Bronchus fibroblast of lung (primary cell): ENCODE measurements around the gene KCTD19. TPM values are rescaled to one million over a fixed set of nuclear protein-coding genes. Genes with fewer than 3 reads are reported as not detected.

Source experiments
- total RNA-seq: library from RNA; depleted of rRNA; stranded (reverse); fragments of >200 nt; gene quantifications from 2 replicates; pipeline ENCODE4 v1.2.3, GENCODE V29; 2015

Gene KCTD19
- total RNA-seq: not detected in 2 replicates

DNA sequence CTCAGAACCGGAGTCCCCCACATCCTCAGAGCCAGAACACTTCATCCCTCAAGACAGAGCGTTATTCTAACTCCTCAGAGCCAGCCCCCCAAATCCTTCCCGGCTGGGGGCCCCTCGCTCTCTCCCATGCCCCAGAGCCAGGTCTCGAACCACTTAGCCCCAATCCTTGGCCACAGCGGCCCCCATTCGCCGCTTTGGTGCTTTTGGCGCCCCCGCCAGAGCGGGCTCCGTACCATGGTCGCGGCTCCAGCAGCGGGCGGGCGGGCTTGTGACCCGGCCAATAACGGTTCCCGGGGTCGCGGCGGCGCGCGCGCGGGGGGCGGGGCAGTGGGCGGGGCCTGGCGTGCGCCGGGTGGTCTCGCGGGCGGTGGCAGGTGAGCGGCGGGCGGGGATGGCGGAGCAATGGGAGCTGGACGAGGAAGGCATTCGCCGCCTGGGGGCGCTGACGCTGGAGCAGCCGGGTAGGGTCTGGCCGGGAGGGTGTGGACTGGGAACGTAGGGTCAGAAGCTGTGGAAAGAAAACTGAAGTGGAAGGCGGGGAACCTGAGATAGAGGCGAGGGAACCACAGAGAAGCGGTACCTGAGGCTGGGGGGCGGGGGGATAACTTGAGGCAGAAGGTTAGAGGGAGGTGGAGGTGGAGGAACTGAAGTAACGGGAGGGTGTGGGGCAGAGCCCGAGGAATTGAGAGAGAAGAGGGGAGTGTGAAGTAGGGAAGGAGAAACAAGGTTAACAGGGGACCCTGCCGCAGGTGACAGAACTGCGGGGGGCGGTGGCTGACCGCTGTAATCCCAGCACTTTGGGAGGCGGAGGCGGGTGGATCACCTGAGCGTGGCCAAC lies at the start of gene KCTD19, which contains the start of gene LRRC36:
TSS of gene KCTD19 (minus strand) at position 270 of the 838 bp plus-strand sequence. CDS start at position 236, 34 bp downstream.
TSS of gene LRRC36 (plus strand) at position 344 of the 838 bp plus-strand sequence. CDS start at position 392, 48 bp downstream.

DNA sequence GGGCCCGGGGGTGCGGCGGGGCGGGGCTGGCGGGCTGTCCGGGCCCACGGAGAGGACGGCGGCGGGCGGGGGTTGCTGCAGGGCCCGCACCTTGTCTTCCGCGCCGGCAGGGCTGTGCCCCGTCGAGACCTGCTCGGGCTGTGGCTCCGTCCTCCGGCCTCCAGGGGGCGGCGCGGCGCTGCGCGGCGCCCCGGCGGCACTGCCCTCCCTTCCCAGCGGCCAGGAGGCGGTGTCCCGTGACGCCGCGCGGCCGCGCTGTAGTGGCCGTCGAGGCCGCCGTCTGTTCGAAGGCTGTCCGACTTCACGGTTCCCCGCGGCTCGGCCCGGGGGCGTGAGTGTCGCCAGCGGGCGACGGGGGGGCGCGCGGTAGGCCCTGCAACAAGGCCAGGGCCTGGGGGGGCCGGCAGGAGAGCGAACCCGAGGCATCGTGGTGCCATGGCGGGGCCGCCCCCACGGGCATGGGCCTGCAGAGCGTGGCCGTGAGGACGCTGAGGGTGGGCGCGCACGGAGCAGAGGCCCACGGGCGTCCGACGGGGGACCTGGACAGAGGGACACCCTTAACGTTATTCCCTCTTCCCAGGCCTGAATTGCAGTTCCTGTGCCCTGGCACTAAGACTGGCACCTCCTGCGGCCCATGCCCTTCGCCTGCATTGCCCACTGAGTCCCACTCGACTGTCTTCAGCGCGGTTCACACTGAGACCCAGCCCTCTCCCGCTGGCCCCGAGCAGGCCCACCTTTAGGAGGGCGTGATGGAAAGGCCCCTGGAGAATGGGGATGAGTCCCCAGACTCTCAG lies 47.0 kb downstream of the KCTD19 start, which contains the start of gene PLEKHG4:
TSS of gene PLEKHG4 (plus strand) at position 237 of the 794 bp plus-strand sequence. CDS start at position 750, 513 bp downstream.

DNA sequence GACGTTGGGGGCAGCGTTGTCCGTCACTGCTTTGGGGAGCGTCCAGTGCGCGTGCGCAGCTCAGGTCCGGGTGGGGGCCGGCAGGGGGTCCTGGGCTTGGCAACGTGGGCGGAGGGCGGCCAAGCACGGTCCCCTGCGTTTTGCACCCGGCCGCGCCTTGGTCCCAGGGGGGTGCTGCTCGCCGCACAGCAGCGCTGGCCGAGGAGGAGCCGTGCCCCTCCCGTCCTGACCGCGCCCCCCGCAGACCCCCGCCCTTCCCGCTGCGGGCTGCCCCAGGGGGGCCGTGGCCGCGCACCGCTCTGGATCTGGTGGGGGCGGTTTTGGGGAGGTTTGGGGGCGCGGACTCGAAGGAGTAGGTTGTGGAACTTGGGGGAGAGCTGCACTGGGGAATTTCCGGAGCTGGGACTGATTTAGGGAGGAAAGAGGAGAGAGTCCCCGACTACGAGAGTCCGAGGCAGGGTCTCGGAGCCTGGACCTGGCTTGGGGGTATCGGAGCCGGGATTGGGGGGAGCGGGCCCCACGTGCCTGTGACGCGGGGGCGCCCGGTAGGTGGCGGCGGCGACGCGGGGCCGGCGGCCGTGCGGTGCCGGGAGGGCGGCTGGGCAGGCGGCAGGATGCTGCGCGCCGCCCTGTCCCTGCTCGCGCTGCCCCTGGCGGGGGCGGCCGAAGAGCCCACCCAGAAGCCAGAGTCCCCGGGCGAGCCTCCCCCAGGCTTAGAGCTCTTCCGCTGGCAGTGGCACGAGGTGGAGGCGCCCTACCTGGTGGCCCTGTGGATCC lies 78.0 kb downstream of the KCTD19 start, which contains the start of gene SLC9A5:
TSS of gene SLC9A5 (plus strand) at position 579 of the 777 bp plus-strand sequence. CDS start at position 615, 36 bp downstream.

GRCh38 chr16:67247192-67248072 lies 79.1 kb downstream of the KCTD19 start, which contains the start of gene FHOD1:
TSS of gene FHOD1 (minus strand) at chr16:67247481. CDS start at chr16:67247410, 71 bp downstream.

Other genes with a start within 250 kb of the KCTD19 start
- gene PHAF1, start 216.8 kb downstream of the KCTD19 start, total RNA-seq: 9.8 and 13.7 TPM in 2 replicates
- 24.1 and 25.1 TPM in 2 replicates for gene B3GNT9, start 175.7 kb downstream of the KCTD19 start, total RNA-seq
- gene TRADD, start 166.8 kb downstream of the KCTD19 start, total RNA-seq: 13.5 and 15.1 TPM in 2 replicates
- gene FBXL8, start 166.8 kb downstream of the KCTD19 start, total RNA-seq: 9.6 and 10.1 TPM in 2 replicates
- 1.3 and 2.4 TPM in 2 replicates for gene HSF4, start 162.0 kb downstream of the KCTD19 start, total RNA-seq
- gene NOL3, start 156.2 kb downstream of the KCTD19 start, total RNA-seq: 13.1 and 14.5 TPM in 2 replicates
- gene MATCAP1, start 142.8 kb downstream of the KCTD19 start, total RNA-seq: 8.4 and 9.1 TPM in 2 replicates
- gene EXOC3L1, start 136.6 kb downstream of the KCTD19 start, total RNA-seq: not detected in 2 replicates
- gene E2F4, start 134.6 kb downstream of the KCTD19 start, total RNA-seq: 84.7 and 90.4 TPM in 2 replicates
- 0.59 and 0.84 TPM in 2 replicates for gene ELMO3, start 127.6 kb downstream of the KCTD19 start, total RNA-seq
- 56.8 and 61.5 TPM in 2 replicates for gene TMEM208, start 99.6 kb downstream of the KCTD19 start, total RNA-seq
- 21.7 and 23.0 TPM in 2 replicates for gene FHOD1, start 79.3 kb downstream of the KCTD19 start, total RNA-seq
- gene SLC9A5, start 77.8 kb downstream of the KCTD19 start, total RNA-seq: 0.89 and 1.3 TPM in 2 replicates
- 20.4 and 26.4 TPM in 2 replicates for gene PLEKHG4, start 47.2 kb downstream of the KCTD19 start, total RNA-seq
- under 0.01 TPM in 1 of 2 replicates, not detected in the other for gene LRRC36, start 74 bp upstream of the KCTD19 start, total RNA-seq
- 0.15 and 0.34 TPM in 2 replicates for gene TPPP3, start 66.8 kb upstream of the KCTD19 start, total RNA-seq
- 4.6 and 7.9 TPM in 2 replicates for gene ZDHHC1, start 89.7 kb upstream of the KCTD19 start, total RNA-seq
- gene HSD11B2, start 104.4 kb upstream of the KCTD19 start, total RNA-seq: not detected in 2 replicates
- gene ATP6V0D1, start 154.4 kb upstream of the KCTD19 start, total RNA-seq: 106 and 112 TPM in 2 replicates
- gene AGRP, start 156.8 kb upstream of the KCTD19 start, total RNA-seq: not detected in 2 replicates
- 15.3 and 20.4 TPM in 2 replicates for gene RIPOR1, start 202.1 kb upstream of the KCTD19 start, total RNA-seq
- 19.9 and 20.5 TPM in 2 replicates for gene CTCF, start 235.8 kb upstream of the KCTD19 start, total RNA-seq